Neutrophil (primary cell): ENCODE results near the gene ROBO4.

Source experiments
- H3K27ac ChIP-seq: fragments of 200-600 bp; sonication (generic); 2 replicates; pipeline ENCODE4 v1.5.1; 2016; ENCODE audit warnings: mild to moderate bottlenecking, moderate library complexity
- H3K27me3 ChIP-seq: fragments of 200-600 bp; sonication (generic); 2 replicates; pipeline ENCODE4 v1.6.0; 2016; ENCODE audit warnings: mild to moderate bottlenecking
- H3K36me3 ChIP-seq: fragments of 200-600 bp; sonication (generic); 2 replicates; pipeline ENCODE4 v1.5.1; 2017
- H3K4me1 ChIP-seq, 2 experiments: fragments of 200-600 bp in 1 of 2; sonication (generic) in 1 of 2; 1 replicate in 1 of 2; 2 replicates in 1 of 2; pipeline versions ENCODE4 v1.5.1 to v1.6.1; 2013 to 2016; ENCODE audit warnings: low read depth in 1 of 2, low read length in 1 of 2, mild to moderate bottlenecking in 1 of 2, moderate library complexity in 1 of 2; ENCODE audit not compliant: control insufficient read depth in 1 of 2, insufficient read depth in 1 of 2
- H3K4me3 ChIP-seq, 2 experiments: fragments of 200-600 bp in 1 of 2; sonication (generic) in 1 of 2; 1 replicate in 1 of 2; 2 replicates in 1 of 2; pipeline ENCODE4 v1.5.1; 2013 to 2016; ENCODE audit warnings: low read depth in 1 of 2, low read length in 1 of 2, mild to moderate bottlenecking in 1 of 2, moderate library complexity in 1 of 2
- H3K9me3 ChIP-seq: fragments of 200-600 bp; sonication (generic); 2 replicates; pipeline ENCODE4 v1.5.1; 2016
- TF ChIP-seq, protein P1 (sequence below): fragments of 200-600 bp; sonication (generic); IDR thresholded peaks from 2 replicates; pipeline ENCODE4 v1.5.1; 2016; ENCODE audit warnings: antibody characterized with exemption

ROBO4 gene

GRCh38 chr11:124861670-124862069 is 36.0 kb downstream of the ROBO4 start:
- H3K36me3 ChIP-seq = no peaks in the 10 kb centered on the region
- H3K27ac ChIP-seq = no peak overlapping the region
- H3K27me3 ChIP-seq = peaks cover 97% of the 10 kb centered on the region
- H3K4me1 ChIP-seq = peaks cover 0 to 7% of the 10 kb centered on the region in 2 experiments
- no peak overlapping the region for H3K4me3 ChIP-seq
- H3K9me3 ChIP-seq = no peaks in the 10 kb centered on the region
- TF ChIP-seq, protein P1, sequence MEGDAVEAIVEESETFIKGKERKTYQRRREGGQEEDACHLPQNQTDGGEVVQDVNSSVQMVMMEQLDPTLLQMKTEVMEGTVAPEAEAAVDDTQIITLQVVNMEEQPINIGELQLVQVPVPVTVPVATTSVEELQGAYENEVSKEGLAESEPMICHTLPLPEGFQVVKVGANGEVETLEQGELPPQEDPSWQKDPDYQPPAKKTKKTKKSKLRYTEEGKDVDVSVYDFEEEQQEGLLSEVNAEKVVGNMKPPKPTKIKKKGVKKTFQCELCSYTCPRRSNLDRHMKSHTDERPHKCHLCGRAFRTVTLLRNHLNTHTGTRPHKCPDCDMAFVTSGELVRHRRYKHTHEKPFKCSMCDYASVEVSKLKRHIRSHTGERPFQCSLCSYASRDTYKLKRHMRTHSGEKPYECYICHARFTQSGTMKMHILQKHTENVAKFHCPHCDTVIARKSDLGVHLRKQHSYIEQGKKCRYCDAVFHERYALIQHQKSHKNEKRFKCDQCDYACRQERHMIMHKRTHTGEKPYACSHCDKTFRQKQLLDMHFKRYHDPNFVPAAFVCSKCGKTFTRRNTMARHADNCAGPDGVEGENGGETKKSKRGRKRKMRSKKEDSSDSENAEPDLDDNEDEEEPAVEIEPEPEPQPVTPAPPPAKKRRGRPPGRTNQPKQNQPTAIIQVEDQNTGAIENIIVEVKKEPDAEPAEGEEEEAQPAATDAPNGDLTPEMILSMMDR = no peak

DNA sequence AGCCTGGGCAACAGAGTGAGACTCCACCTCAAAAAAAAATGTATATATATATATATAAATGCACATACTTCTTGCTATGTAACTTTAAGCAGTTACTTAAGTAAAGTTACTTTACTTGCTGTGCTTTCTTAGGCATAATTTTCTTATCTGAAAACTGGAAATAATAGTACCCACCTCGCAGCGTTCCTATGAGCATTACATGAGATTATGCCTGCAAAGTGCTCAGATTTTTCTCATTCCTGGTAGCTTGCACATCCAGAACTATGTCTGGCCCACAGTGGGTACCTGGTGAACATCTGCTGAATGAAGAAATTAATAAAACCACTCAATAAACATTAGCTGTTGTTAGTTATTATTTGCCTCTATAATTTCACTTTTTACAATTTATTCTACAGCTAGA is 38.5 kb downstream of the ROBO4 start:
- Histone ChIP-seq H3K4me3 (no peak overlapping the region), H3K9me3 (no peaks in the 10 kb centered on the region), H3K27ac (no peak overlapping the region), H3K4me1 (no peaks in the 10 kb centered on the region), H3K36me3 (no peaks in the 10 kb centered on the region), H3K27me3 (peaks cover 96% of the 10 kb centered on the region)
- TF ChIP-seq, protein P1 = no peak

DNA sequence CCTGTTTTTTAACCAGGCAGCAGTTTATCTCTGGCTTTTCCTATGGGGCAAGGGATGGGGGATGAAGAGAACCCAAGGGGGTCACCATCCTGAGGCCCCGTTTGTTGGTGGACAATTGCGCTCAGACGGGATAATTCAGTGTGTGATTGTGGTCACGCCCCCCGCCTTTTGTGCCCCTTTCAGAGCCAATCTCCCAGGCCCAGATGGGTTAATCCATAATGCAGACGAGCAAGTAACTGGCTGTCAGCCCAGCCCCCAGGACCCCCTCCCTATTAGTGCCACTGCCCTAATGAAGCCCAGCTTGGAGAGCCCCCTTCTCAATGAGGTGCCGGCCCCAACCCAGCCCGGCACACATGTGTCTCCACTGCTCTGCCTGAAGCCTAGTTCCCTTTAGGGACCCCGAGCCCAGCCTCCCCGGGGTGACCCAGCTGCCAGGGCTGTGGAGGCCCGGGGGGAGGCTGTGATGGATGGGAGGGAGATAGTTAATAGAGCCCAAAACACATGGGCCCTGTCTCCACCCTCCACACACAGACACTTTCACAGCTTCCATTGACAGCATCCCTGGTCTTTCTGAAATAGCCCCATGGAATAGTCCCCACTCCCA is 51.5 kb downstream of the ROBO4 start:
- Histone ChIP-seq H3K9me3 (no peaks in the 10 kb centered on the region), H3K27me3 (peaks cover 100% of the 10 kb centered on the region), H3K4me3 (no peak overlapping the region), H3K27ac (no peak overlapping the region), H3K36me3 (no peaks in the 10 kb centered on the region), H3K4me1 (no peaks in the 10 kb centered on the region)
- TF ChIP-seq, protein P1 = no peak

DNA sequence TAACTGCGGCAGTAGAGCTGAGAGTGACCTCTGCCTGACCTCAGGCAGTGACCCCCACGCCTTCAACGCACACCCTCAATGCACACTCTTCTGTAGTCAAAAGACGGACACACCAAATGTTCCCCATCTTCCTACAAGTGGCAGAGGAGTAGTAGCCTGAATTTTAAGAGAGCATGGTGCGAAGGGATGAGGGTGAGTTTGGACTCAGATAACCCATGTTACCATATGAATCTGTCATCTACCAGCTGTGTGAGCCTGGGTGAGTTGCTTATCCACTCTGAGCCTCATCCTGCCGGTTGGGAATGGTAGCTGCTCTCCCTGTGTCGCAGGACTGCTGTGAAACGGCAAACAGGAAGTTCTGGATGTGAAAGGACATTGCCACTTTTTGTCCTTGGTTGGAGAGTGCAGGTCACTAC is 53.0 kb downstream of the ROBO4 start:
- no peaks in the 10 kb centered on the region for H3K9me3 ChIP-seq
- TF ChIP-seq, protein P1 = no peak

DNA sequence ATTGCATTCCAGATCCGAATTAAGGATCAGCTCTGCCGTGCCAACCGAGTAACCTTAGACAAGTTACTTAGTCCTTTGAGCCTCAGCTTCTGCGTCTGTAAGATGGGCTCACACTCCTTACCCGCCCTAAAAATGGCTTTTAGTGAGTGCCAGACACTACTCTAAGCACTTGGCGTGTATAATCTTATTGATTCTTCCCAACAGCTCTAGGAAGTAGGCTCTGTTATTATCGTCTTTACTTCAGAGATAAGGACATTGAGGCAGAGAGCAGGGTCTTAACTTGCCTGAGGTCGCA is 54.1 kb downstream of the ROBO4 start:
- Histone ChIP-seq H3K36me3 (no peaks in the 10 kb centered on the region), H3K4me3 (no peak overlapping the region), H3K9me3 (no peaks in the 10 kb centered on the region), H3K27me3 (peaks cover 100% of the 10 kb centered on the region), H3K27ac (no peak overlapping the region), H3K4me1 (no peaks in the 10 kb centered on the region)
- TF ChIP-seq, protein P1 = no peak

More for the DNA sequence above, 53.0 kb downstream of the ROBO4 start:
- Histone ChIP-seq H3K27ac (no peak overlapping the region), H3K36me3 (no peaks in the 10 kb centered on the region), H3K4me1 (no peaks in the 10 kb centered on the region), H3K4me3 (no peak overlapping the region), H3K27me3 (peaks cover 100% of the 10 kb centered on the region)

GRCh38 chr11:124842305-124842704 is 55.4 kb downstream of the ROBO4 start:
- no peaks in the 10 kb centered on the region for H3K9me3 ChIP-seq
- H3K4me1 ChIP-seq = no peaks in the 10 kb centered on the region
- no peak overlapping the region for H3K4me3 ChIP-seq
- H3K27me3 ChIP-seq = peaks cover 100% of the 10 kb centered on the region
- TF ChIP-seq, protein P1 = no peak
- H3K27ac ChIP-seq = no peak overlapping the region
- H3K36me3 ChIP-seq = no peaks in the 10 kb centered on the region
